ENCODE data around the gene DPH7. TPM values are rescaled to one million over a fixed set of nuclear protein-coding genes. Genes with fewer than 3 reads are reported as not detected.
A peak's percentile ranks its signal among the peaks of the same experiment; 100 is the strongest.
"Not testable (repeated sequence)": the region's sequence is repeated elsewhere in the genome, so short reads cannot be mapped to it uniquely, and the experiment has no call there.

DPH7 gene
- total RNA-seq, 1 experiment from 2014 or later, result 27.5 TPM

DNA sequence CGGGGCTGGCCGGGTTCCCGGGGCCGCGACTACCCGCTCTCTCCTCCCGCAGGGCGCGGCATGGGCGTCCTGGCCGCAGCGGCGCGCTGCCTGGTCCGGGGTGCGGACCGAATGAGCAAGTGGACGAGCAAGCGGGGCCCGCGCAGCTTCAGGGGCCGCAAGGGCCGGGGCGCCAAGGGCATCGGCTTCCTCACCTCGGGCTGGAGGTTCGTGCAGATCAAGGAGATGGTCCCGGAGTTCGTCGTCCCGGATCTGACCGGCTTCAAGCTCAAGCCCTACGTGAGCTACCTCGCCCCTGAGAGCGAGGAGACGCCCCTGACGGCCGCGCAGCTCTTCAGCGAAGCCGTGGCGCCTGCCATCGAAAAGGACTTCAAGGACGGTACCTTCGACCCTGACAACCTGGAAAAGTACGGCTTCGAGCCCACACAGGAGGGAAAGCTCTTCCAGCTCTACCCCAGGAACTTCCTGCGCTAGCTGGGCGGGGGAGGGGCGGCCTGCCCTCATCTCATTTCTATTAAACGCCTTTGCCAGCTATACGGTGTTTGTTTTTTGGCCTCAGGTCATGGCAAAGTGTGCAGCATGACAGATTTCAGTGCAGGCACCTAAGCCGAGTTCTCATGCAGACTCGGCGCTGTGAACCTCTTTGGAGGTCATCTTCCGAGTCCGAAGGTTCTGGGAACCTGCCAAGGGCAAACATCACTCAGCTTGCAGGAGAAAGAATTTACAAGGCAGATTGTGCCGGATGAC lies 26.5 kb downstream of the DPH7 start:
- H3K27ac ChIP-seq (ENCODE audit: low read length), result peak overlapping the region; percentile 61
- H3K36me3 ChIP-seq (ENCODE audit: insufficient read depth, low read length), result no peaks in the 10 kb centered on the region
- H2AFZ ChIP-seq (ENCODE audit: low read length), result peak overlapping the region; percentile 76; the same call in 1 of the 2 replicates
- H3K9me2 ChIP-seq (replicated peaks; ENCODE audit: insufficient read depth, low read length), result no peaks in the 10 kb centered on the region
- peak; percentile 68 for DNase-seq
- peak overlapping the region; percentile 91 for H3K9ac ChIP-seq (ENCODE audit: low read length)
- no peaks in the 10 kb centered on the region for H3K27me3 ChIP-seq (ENCODE audit: low read length)
- peak overlapping the region; percentile 96 for H3K4me3 ChIP-seq (ENCODE audit: low read length)
- no peaks in the 10 kb centered on the region for H4K20me1 ChIP-seq (ENCODE audit: insufficient read depth, low read depth, low read length)
- peaks cover 11% of the 10 kb centered on the region for H3K4me1 ChIP-seq (ENCODE audit: low read length)
- H3K9me3 ChIP-seq (ENCODE audit: low read length), result no peaks in the 10 kb centered on the region
- peak overlapping the region; percentile 97 for H3K4me2 ChIP-seq (ENCODE audit: low read depth, low read length, poor library complexity, severe bottlenecking)
- H3K79me2 ChIP-seq (ENCODE audit: low read length), result peaks cover 10% of the 10 kb centered on the region

DNA sequence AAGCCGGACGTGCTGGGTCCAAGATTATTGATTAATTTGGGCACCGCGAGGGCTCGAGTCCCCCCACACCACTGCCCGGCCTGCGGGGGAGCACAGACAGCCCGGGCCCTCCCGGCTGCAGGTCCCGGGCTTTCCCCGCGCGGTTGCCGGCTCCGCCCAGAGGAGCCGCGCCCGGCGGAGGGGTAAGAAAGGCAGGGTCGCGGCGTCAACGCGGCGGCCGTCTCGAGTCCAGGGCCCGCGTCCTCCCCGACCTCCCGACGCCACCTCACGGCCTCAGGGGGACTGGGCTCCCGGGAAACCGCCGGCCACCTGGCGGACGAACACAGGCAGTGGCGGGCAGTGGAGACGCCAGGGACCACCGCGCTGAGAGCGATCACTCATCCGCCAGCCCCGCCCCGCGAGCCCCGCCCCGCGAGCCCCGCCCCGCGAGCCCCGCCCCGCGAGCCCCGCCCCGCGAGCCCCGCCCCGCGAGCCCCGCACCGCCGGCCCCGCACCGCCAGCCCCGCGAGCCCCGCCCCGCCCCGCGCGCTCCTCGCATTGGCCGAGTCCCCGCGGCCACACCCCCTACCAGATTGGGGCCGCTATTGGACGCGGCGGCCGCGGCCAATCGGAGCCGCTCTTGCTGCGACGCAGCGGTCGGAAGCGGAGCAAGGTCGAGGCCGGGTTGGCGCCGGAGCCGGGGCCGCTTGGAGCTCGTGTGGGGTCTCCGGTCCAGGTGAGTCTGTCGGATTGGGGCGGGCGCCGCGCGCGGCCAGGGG lies 27.3 kb downstream of the DPH7 start, which contains the start of gene MRPL41:
MRPL41 (plus strand) TSS at position 616 of the 758 bp plus-strand sequence. CDS start 203 bp downstream, outside the sequence.
- Histone ChIP-seq H3K9me3 (ENCODE audit: low read length) (no peaks in the 10 kb centered on the region), H3K27ac (ENCODE audit: low read length) (peak within 1 kb of the TSS; percentile 61), H3K4me3 (ENCODE audit: low read length) (peak within 1 kb of the TSS; percentile 96), H3K4me2 (ENCODE audit: low read depth, low read length, poor library complexity, severe bottlenecking) (peak within 1 kb of the TSS; percentile 97), H3K9ac (ENCODE audit: low read length) (peak within 1 kb of the TSS; percentile 91), H3K27me3 (ENCODE audit: low read length) (no peaks in the 10 kb centered on the region), H3K79me2 (ENCODE audit: low read length) (peaks cover 10% of the 10 kb centered on the region), H4K20me1 (ENCODE audit: insufficient read depth, low read depth, low read length) (no peaks in the 10 kb centered on the region), H2AFZ (ENCODE audit: low read length) (peak within 1 kb of the TSS; percentile 76; the same call in 1 of the 2 replicates), H3K36me3 (ENCODE audit: insufficient read depth, low read length) (no peaks in the 10 kb centered on the region), H3K9me2 (replicated peaks; ENCODE audit: insufficient read depth, low read length) (no peaks in the 10 kb centered on the region), H3K4me1 (ENCODE audit: low read length) (peaks cover 11% of the 10 kb centered on the region)
- DNase-seq, result peak; percentile 96

DNA sequence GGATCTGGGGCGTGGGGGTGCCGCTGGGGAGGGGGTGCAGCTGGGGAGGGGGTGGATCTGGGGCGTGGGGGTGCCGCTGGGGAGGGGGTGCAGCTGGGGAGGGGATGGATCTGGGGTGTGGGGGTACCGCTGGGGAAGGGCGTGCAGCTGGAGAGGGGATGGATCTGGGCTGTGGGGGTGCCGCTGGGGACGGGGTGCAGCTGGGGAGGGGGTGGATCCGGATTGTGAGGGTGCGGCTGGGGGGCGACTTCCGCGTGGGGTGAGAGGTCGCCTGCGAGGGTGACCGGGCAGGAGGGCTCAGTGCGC lies 27.8 kb downstream of the DPH7 start:
- peaks cover 10% of the 10 kb centered on the region for H3K79me2 ChIP-seq (ENCODE audit: low read length)
- not testable (repeated sequence) for H3K9me3 ChIP-seq (ENCODE audit: low read length); H3K27me3 ChIP-seq (ENCODE audit: low read length); H3K9me2 ChIP-seq (replicated peaks; ENCODE audit: insufficient read depth, low read length); H3K36me3 ChIP-seq (ENCODE audit: insufficient read depth, low read length); H3K27ac ChIP-seq (ENCODE audit: low read length); DNase-seq; H4K20me1 ChIP-seq (ENCODE audit: insufficient read depth, low read depth, low read length)
- H3K4me3 ChIP-seq (ENCODE audit: low read length), result peak overlapping the region; percentile 73
- peaks cover 11% of the 10 kb centered on the region for H3K4me1 ChIP-seq (ENCODE audit: low read length)
- H3K9ac ChIP-seq (ENCODE audit: low read length), result peak overlapping the region; percentile 79
- peak overlapping the region; percentile 92 for H3K4me2 ChIP-seq (ENCODE audit: low read depth, low read length, poor library complexity, severe bottlenecking)
- 0 out of 2 replicates have a peak overlapping the region, but pooled peaks have one; percentile 56 for H2AFZ ChIP-seq (ENCODE audit: low read length)

DNA sequence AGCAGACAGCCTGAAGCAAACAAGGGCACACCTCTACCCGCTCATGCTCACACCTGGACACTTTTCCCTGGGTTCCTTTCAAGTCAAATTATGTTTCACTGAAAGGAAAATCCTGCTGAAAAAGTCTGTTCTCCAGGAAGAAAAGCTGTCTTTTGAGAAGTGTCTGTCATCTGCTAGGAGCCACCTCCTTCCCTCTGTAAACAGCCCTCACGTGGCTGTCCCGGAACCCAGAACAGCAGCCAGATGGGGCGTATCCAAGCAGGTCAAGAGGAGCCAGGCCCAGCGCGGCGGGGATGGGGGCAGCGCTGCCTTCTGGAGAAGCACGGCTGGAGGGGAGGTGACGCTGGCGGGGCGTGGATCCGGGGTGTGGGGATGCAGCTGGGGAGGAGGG lies 28.5 kb downstream of the DPH7 start, which contains the start of gene PNPLA7:
PNPLA7 (minus strand) TSS at position 172 of the 391 bp plus-strand sequence. CDS start 205 bp downstream, outside the sequence.
- 0 out of 2 replicates have a peak within 1 kb of the TSS, but pooled peaks have one; percentile 56 for H2AFZ ChIP-seq (ENCODE audit: low read length)
- no peaks in the 10 kb centered on the region for H3K36me3 ChIP-seq (ENCODE audit: insufficient read depth, low read length)
- no peak for DNase-seq
- no peak within 1 kb of the TSS for H3K27ac ChIP-seq (ENCODE audit: low read length)
- H3K9ac ChIP-seq (ENCODE audit: low read length), result peak within 1 kb of the TSS; percentile 79
- peak within 1 kb of the TSS; percentile 92 for H3K4me2 ChIP-seq (ENCODE audit: low read depth, low read length, poor library complexity, severe bottlenecking)
- peaks cover 11% of the 10 kb centered on the region for H3K4me1 ChIP-seq (ENCODE audit: low read length)
- H4K20me1 ChIP-seq (ENCODE audit: insufficient read depth, low read depth, low read length), result no peaks in the 10 kb centered on the region
- H3K27me3 ChIP-seq (ENCODE audit: low read length), result no peaks in the 10 kb centered on the region
- peak within 1 kb of the TSS; percentile 73 for H3K4me3 ChIP-seq (ENCODE audit: low read length)
- peaks cover 10% of the 10 kb centered on the region for H3K79me2 ChIP-seq (ENCODE audit: low read length)
- H3K9me2 ChIP-seq (replicated peaks; ENCODE audit: insufficient read depth, low read length), result no peaks in the 10 kb centered on the region
- H3K9me3 ChIP-seq (ENCODE audit: low read length), result no peaks in the 10 kb centered on the region

DNA sequence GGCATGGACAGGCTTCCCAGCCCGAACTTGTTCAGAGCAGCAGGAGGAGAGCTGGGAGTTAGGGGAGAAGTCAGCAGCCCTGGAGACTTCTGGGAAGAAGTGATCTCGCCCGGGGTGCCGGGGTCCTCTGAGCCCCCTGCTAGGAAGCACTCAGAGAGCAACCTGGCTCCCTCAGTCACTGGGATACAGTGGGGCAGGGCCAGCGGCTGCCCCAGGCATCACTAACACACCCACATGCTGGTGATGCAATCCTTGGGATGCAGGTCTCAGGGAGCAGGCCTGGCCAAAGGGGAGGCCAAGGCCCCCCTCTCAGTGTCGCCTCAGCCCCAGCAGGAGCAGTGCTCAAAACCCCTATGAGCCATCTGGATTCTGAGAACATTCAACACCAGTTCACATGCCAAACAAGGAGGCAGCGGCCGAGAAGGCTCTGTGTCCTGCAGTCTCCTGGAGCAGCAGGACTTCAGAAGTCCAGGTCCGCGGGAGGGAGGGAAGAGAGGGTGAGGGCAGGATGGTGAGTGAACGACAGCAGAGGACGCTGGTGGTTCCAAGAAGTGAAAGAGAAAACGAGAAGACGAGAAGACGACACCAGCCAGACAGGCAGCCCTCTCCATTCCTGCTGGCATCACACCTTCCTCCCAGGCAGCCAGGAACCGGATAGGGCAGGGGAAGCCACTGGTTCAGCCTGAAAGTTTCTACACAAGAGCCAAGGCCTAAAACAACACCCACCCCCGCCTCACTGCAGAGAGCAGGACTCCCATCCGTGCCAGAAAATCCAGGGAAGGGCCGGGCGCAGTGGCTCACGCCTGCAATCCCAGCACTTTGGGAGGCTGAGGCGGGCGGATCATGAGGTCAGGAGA lies 30.8 kb downstream of the DPH7 start:
- Histone ChIP-seq H3K9ac (ENCODE audit: low read length) (no peak overlapping the region), H3K79me2 (ENCODE audit: low read length) (peaks cover 9% of the 10 kb centered on the region), H3K4me1 (ENCODE audit: low read length) (peaks cover 10% of the 10 kb centered on the region), H2AFZ (ENCODE audit: low read length) (no peak overlapping the region), H3K4me3 (ENCODE audit: low read length) (no peak overlapping the region), H3K36me3 (ENCODE audit: insufficient read depth, low read length) (no peaks in the 10 kb centered on the region), H3K27ac (ENCODE audit: low read length) (no peak overlapping the region), H3K4me2 (ENCODE audit: low read depth, low read length, poor library complexity, severe bottlenecking) (no peak overlapping the region), H3K9me2 (replicated peaks; ENCODE audit: insufficient read depth, low read length) (no peaks in the 10 kb centered on the region), H3K9me3 (ENCODE audit: low read length) (no peaks in the 10 kb centered on the region), H4K20me1 (ENCODE audit: insufficient read depth, low read depth, low read length) (no peaks in the 10 kb centered on the region), H3K27me3 (ENCODE audit: low read length) (no peaks in the 10 kb centered on the region)
- DNase-seq, result no peak

DNA sequence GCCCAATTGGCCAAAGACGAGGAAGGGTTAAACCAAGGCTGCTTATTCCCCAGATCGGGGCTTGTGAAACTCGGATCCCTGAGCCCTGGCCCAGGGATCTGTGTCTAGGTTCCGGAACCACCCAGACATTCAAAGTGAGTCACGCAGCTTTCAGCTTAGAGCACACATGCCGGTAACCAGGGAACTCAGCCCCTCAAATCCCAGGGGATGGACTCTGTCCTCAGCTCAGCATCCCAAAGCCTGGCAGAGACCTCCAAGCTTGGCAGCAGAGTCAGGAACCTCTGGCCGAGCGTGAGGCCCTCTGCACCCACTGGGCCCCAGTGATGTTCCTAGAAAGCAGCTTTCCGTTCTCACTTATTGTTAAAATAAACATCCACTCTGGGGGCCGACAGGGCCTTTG lies 33.6 kb downstream of the DPH7 start:
- no peak overlapping the region for H3K4me3 ChIP-seq (ENCODE audit: low read length)
- H3K27ac ChIP-seq (ENCODE audit: low read length), result no peak overlapping the region
- no peak overlapping the region for H2AFZ ChIP-seq (ENCODE audit: low read length)
- no peaks in the 10 kb centered on the region for H3K27me3 ChIP-seq (ENCODE audit: low read length)
- H3K9me2 ChIP-seq (replicated peaks; ENCODE audit: insufficient read depth, low read length), result no peaks in the 10 kb centered on the region
- no peak for DNase-seq
- H3K79me2 ChIP-seq (ENCODE audit: low read length), result no peaks in the 10 kb centered on the region
- H3K9me3 ChIP-seq (ENCODE audit: low read length), result no peaks in the 10 kb centered on the region
- no peaks in the 10 kb centered on the region for H3K4me1 ChIP-seq (ENCODE audit: low read length)
- no peaks in the 10 kb centered on the region for H4K20me1 ChIP-seq (ENCODE audit: insufficient read depth, low read depth, low read length)
- H3K4me2 ChIP-seq (ENCODE audit: low read depth, low read length, poor library complexity, severe bottlenecking), result no peak overlapping the region
- H3K36me3 ChIP-seq (ENCODE audit: insufficient read depth, low read length), result no peaks in the 10 kb centered on the region
- no peak overlapping the region for H3K9ac ChIP-seq (ENCODE audit: low read length)

DNA sequence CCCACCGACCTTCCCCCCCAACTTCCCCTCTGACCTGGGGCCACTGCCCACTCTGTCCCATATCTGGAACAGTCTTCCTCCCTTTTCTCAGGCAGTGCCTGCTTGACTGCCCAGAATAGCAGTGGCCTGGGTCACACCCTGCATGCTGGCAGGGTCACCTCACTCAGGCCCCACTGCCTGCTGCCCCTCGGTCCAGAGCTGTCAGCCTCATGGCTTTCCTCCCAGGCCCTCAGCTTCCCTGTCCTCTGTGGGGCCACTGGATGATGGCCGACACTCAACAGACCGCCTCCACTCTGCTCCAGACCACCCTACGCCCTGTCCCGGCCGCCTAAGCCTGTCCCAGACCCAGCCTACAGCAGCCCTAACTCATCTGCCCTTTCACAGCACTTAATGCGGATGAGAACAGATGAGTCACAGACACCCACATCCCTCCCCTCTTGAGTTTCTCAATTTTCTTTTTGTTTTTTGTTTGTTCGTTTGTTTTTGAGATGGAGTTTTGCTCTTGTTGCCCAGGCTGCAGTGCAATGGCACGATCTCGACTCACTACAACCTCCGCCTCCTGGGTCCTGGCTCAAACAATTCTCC lies 34.5 kb downstream of the DPH7 start:
- Histone ChIP-seq H3K9me2 (replicated peaks; ENCODE audit: insufficient read depth, low read length) (no peaks in the 10 kb centered on the region), H2AFZ (ENCODE audit: low read length) (no peak overlapping the region), H4K20me1 (ENCODE audit: insufficient read depth, low read depth, low read length) (no peaks in the 10 kb centered on the region), H3K4me3 (ENCODE audit: low read length) (no peak overlapping the region), H3K79me2 (ENCODE audit: low read length) (no peaks in the 10 kb centered on the region), H3K4me1 (ENCODE audit: low read length) (no peaks in the 10 kb centered on the region), H3K36me3 (ENCODE audit: insufficient read depth, low read length) (no peaks in the 10 kb centered on the region), H3K27ac (ENCODE audit: low read length) (no peak overlapping the region), H3K27me3 (ENCODE audit: low read length) (no peaks in the 10 kb centered on the region), H3K4me2 (ENCODE audit: low read depth, low read length, poor library complexity, severe bottlenecking) (no peak overlapping the region), H3K9me3 (ENCODE audit: low read length) (no peaks in the 10 kb centered on the region), H3K9ac (ENCODE audit: low read length) (no peak overlapping the region)
- DNase-seq, result no peak

Data from Karpas-422 (cell line).